ENCODE measurements around the gene ARIH1.

Gene ARIH1

DNA sequence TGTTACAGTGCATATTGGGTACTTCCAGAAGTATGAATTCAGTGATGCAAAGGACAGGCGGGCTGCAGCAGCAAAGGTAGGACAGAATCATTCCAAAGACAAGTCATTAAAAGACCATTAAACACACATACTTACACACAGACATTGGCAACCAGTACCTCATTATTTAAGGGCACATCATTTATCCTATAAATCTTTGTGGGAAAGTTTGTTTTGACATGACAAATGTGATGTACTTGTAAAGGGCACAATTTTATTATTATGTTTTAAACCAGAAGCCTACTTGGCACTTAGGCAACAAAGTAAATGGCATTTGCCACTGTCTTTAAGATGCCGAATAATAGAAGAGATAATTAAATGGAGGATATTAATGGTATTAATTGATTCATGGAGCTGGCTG lies 22.7 kb downstream of the ARIH1 start:
- TF ChIP-seq, protein P1, sequence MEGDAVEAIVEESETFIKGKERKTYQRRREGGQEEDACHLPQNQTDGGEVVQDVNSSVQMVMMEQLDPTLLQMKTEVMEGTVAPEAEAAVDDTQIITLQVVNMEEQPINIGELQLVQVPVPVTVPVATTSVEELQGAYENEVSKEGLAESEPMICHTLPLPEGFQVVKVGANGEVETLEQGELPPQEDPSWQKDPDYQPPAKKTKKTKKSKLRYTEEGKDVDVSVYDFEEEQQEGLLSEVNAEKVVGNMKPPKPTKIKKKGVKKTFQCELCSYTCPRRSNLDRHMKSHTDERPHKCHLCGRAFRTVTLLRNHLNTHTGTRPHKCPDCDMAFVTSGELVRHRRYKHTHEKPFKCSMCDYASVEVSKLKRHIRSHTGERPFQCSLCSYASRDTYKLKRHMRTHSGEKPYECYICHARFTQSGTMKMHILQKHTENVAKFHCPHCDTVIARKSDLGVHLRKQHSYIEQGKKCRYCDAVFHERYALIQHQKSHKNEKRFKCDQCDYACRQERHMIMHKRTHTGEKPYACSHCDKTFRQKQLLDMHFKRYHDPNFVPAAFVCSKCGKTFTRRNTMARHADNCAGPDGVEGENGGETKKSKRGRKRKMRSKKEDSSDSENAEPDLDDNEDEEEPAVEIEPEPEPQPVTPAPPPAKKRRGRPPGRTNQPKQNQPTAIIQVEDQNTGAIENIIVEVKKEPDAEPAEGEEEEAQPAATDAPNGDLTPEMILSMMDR (IDR thresholded peaks at IDR 0.05; ENCODE audit: low read depth, low read length, missing control alignments), result no peak
- no peak overlapping the region for H3K4me3 ChIP-seq (ENCODE audit: low read depth, low read length)
- DNase-seq (ENCODE audit: low read depth), result no peak

DNA sequence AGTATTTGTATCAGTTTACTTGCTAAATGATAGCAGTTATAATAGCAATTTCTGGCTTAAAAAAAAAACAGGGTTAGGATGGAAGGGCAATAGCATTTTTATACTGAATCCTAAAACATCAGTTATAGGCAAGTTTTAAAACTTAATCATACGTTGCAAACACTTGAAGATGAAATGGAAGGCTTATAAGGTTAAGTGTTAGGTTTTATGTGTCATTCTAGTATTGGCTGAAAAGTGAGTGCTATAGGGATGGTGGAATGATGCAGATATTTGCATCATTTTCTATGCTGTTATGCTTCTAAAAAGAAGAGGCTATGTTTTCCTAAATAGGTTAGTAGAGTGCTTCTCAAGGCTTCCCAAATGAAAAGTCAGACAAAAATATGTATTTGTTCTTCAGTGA lies 23.3 kb downstream of the ARIH1 start:
- no peak for DNase-seq (ENCODE audit: low read depth)
- no peak overlapping the region for H3K4me3 ChIP-seq (ENCODE audit: low read depth, low read length)
- TF ChIP-seq, protein P1 (IDR thresholded peaks at IDR 0.05; ENCODE audit: low read depth, low read length, missing control alignments), result no peak

DNA sequence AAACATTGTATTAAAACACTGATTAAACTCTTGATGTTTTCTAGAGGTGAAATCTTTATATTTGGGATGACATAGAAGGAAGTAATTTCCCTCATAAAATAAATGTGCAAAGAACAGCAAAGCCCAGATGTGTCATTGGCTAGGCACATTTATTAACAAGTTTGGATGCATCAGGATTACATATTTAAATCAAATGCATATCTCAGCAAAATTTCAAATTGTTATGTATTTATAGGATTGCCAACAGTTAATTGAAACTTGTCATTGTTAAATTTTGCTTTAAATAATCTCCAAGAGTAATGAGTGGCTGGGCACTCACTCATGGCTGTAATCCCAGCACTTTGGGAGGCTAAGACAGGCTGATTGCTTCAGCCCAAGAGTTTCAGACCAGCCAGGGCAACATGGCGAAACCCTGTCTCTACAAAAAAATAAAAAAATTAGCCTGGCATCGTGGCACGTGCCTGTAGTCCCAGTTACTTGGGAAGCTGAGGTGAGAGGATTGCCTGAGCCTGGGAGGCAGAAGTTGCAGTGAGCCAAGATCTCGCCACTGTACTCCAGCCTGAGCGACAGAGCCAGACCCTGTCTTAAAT lies 28.2 kb downstream of the ARIH1 start:
- TF ChIP-seq, protein P1 (IDR thresholded peaks at IDR 0.05; ENCODE audit: low read depth, low read length, missing control alignments), result no peak
- DNase-seq (ENCODE audit: low read depth), result no peak
- H3K4me3 ChIP-seq (ENCODE audit: low read depth, low read length), result no peak overlapping the region

DNA sequence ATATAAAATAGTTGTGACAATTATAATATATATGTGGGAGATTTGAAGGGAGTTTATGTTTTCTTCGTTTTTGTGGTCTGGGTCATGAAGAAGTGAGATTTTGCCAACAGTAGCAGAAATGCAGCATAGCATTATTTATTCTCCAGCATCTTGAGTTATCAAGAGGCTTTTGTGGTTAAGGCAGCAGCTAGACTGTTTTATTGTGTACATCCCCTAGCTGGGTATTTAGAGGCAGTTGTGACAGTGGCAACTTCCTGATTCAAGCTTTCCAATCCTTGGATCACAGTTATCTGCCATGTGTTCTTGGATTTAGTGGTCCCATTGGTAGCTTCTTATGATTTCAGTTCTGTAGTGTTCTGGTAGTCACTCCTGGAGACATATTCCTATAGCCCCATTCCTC lies 29.0 kb downstream of the ARIH1 start:
- no peak for DNase-seq (ENCODE audit: low read depth)
- H3K4me3 ChIP-seq (ENCODE audit: low read depth, low read length), result no peak overlapping the region
- TF ChIP-seq, protein P1 (IDR thresholded peaks at IDR 0.05; ENCODE audit: low read depth, low read length, missing control alignments), result no peak

DNA sequence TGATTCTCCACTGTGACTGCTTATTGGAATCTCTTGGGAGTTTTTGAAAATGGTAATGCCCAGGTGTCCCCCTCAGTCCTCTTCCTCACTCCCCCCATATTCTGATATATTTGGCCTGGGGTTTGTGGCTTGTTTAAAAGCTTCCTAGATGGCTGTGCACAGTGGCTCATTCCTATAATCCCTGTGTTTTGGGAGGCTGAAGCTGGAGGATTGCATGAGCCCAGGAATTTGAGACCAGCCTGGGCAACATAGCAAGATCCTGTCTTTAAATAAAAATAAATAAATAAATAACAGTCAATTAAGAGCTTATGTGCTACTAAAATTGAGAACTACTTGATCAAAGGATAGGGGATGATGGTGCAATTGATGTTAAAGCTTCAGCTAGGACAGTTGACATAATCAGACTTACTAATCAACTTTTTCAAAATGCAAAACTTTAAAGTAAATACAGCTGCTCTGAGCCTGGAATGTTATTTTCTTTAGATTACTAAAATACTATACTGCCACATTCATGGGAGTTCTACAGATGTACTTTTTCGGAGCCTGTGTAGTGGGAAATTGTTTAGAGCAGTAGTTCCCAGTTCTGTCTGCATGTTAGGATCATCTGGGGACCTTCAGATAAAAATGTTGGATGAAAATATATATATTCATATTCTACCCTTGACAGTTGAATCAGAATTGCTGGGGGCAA lies 33.4 kb downstream of the ARIH1 start:
- DNase-seq (ENCODE audit: low read depth), result no peak
- H3K4me3 ChIP-seq (ENCODE audit: low read depth, low read length), result no peak overlapping the region
- TF ChIP-seq, protein P1 (IDR thresholded peaks at IDR 0.05; ENCODE audit: low read depth, low read length, missing control alignments), result no peak

DNA sequence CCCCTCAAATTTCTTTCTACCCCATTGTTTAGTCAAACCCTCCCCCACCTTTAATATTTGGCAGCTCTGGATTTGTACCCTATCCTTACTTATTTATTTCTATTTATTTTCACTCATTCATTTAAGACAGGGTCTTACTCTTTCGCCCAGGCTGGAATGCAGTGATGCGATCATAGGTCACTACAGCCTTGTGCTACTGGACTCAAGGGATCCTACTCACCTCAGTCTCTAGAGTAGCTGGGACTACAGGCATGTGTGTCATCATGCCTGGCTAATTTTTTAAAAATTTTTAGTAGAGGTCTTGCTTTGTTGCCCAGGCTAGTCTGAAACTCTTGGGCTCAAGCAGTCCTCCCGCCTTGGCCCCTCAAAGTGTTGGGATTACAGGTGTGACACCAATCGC lies 35.4 kb downstream of the ARIH1 start:
- no peak for DNase-seq (ENCODE audit: low read depth)
- TF ChIP-seq, protein P1 (IDR thresholded peaks at IDR 0.05; ENCODE audit: low read depth, low read length, missing control alignments), result no peak
- H3K4me3 ChIP-seq (ENCODE audit: low read depth, low read length), result no peak overlapping the region

DNA sequence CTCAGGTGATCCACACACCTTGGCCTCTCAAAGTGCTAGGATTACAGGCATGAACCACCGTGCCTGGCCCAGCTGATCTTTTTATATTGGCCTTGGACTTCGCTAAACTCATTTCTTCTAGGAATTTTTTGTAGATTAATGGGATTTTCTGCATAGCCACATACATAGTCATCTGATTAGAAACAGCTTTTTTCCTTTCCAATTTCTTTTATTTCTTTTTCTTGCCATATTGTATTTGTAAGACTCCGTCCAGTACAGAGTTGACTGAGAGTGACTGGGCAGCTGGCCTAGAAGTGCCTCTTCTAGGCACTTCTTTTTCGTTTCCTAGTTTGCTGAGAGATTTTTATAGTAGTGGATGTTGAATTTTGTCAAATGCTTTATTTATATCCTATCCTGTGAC lies 37.4 kb downstream of the ARIH1 start:
- TF ChIP-seq, protein P1 (IDR thresholded peaks at IDR 0.05; ENCODE audit: low read depth, low read length, missing control alignments), result no peak
- DNase-seq (ENCODE audit: low read depth), result no peak
- no peak overlapping the region for H3K4me3 ChIP-seq (ENCODE audit: low read depth, low read length)
